ENCODE data around the gene TMBIM1. TPM values are rescaled to one million over a fixed set of nuclear protein-coding genes. Genes with fewer than 3 reads are reported as not detected.

Gene TMBIM1
- total and polyA plus RNA-seq, 2 donors (not counting 3 experiments of a cell fraction or from before 2014, with no cell fraction given), result 141 to 229 TPM

DNA sequence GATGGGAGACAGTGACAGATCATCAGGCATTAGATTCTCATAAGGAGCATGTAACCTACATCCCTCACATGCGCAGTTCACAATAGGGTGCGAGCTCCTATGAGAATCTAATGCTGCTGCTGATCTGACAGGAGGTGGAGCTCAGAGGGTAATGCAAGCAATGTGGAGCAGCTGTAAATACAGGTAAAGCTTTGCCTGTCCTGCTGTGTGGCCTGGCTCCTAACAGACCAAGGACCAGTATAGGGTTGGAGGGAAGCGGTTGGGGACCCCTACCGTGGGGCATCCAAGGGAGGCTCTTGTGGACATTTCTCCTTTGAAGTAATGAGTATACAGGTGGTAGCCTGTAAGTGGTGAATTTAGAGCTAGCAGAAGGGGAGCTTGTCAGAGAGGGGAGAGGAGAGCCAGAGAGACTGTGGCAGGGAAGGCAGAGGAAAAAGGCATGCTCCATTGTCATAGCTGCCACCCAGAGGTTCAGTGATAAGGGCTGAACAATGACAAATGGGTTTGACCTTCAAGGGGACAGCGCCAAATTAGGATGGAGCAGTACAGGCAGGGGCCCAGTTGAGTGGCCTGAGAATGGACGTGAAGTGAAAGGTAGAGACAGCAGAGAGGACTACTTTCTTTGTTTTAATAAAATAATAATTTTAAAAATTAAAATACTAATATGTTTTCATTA, 15.2 kb upstream of the TMBIM1 start:
- FAIRE-seq (no peak), DNase-seq (ENCODE audit: low read depth, low spot score) (no peak)
- dilution Hi-C loops (cut with MboI; ENCODE audit: extremely low pct_ligation_motif_present, low sequenced_read_pairs), result no loop called here
- Histone ChIP-seq H3K9me1 (replicated peaks; ENCODE audit: control insufficient read depth, extremely low read depth, insufficient read depth, low read length) (no peaks in the 10 kb centered on the region), H3K4me3 (replicated peaks in 1 of 3; ENCODE audit: insufficient read depth in 1 of 3, low read depth in 1 of 3, low read length in 3 of 3) (no peak overlapping the region), H3K27ac (ENCODE audit: insufficient read depth, low read depth, low read length) (no peak overlapping the region), H3K9me3 (replicated peaks; ENCODE audit: control insufficient read depth, insufficient read depth, low read length) (no peaks in the 10 kb centered on the region), H3K27me3 (ENCODE audit: control insufficient read depth in 2 of 2, insufficient read depth in 2 of 2, low read length in 2 of 2) (no peaks in the 10 kb centered on the region), H4K20me1 (replicated peaks; ENCODE audit: control insufficient read depth, extremely low read depth, insufficient read depth, low read length) (no peaks in the 10 kb centered on the region), H3K9ac (replicated peaks; ENCODE audit: extremely low read depth, insufficient read depth, low read length) (no peak overlapping the region), H3K4me2 (ENCODE audit: insufficient read depth, low read length) (no peak overlapping the region), H3K36me3 (ENCODE audit: control insufficient read depth in 2 of 2, extremely low read depth in 1 of 2, insufficient read depth in 2 of 2, low read length in 2 of 2) (no peaks in the 10 kb centered on the region), H2AFZ (ENCODE audit: low read depth, low read length) (no peak overlapping the region), H3K4me1 (ENCODE audit: control insufficient read depth, extremely low read depth, insufficient read depth, low read length) (no peaks in the 10 kb centered on the region), H3K79me2 (ENCODE audit: control insufficient read depth, insufficient read depth, low read length) (no peaks in the 10 kb centered on the region)
- TF ChIP-seq GATA2 (IDR thresholded peaks at IDR 0.05; ENCODE audit: insufficient read depth, insufficient read length, low read depth, low read length), result no peak
- TF ChIP-seq MYC (IDR thresholded peaks at IDR 0.05; ENCODE audit: low read depth, low read length), result no peak
- no peak for TF ChIP-seq EZH2 (IDR thresholded peaks at IDR 0.05; ENCODE audit: borderline replicate concordance, low read depth, low read length, severe bottlenecking)
- TF ChIP-seq, protein P1, sequence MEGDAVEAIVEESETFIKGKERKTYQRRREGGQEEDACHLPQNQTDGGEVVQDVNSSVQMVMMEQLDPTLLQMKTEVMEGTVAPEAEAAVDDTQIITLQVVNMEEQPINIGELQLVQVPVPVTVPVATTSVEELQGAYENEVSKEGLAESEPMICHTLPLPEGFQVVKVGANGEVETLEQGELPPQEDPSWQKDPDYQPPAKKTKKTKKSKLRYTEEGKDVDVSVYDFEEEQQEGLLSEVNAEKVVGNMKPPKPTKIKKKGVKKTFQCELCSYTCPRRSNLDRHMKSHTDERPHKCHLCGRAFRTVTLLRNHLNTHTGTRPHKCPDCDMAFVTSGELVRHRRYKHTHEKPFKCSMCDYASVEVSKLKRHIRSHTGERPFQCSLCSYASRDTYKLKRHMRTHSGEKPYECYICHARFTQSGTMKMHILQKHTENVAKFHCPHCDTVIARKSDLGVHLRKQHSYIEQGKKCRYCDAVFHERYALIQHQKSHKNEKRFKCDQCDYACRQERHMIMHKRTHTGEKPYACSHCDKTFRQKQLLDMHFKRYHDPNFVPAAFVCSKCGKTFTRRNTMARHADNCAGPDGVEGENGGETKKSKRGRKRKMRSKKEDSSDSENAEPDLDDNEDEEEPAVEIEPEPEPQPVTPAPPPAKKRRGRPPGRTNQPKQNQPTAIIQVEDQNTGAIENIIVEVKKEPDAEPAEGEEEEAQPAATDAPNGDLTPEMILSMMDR (IDR thresholded peaks at IDR 0.05; ENCODE audit: extremely low read depth in 1 of 2, insufficient read depth in 1 of 2, low read depth in 1 of 2, low read length in 2 of 2), result no peak
- no peak for TF ChIP-seq FOS (IDR thresholded peaks at IDR 0.05; ENCODE audit: borderline replicate concordance, insufficient read depth, low read length)
- TF ChIP-seq, protein P2, sequence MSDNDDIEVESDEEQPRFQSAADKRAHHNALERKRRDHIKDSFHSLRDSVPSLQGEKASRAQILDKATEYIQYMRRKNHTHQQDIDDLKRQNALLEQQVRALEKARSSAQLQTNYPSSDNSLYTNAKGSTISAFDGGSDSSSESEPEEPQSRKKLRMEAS (IDR thresholded peaks at IDR 0.05; ENCODE audit: insufficient read depth, insufficient read length), result no peak
- TF ChIP-seq POLR2A (IDR thresholded peaks at IDR 0.05; ENCODE audit: low read depth, low read length), result no peak
- no peak for TF ChIP-seq POLR2AphosphoS5 (IDR thresholded peaks at IDR 0.05; ENCODE audit: insufficient read depth, low read depth, low read length)
- no peak for TF ChIP-seq JUN (IDR thresholded peaks at IDR 0.05; ENCODE audit: borderline replicate concordance, insufficient read depth, insufficient read length, low read depth)
- intact Hi-C loops (cut with micrococcal nuclease), result no loop called here
- CTCF ChIA-PET, result interaction anchor here (1.2 to 3.8 kb wide), 3 partner anchors 15 to 49 kb away, joined by 3 to 15 read pairs (median 13); partner anchors contain the start of gene CATIP
- POLR2A ChIA-PET, result interaction anchor here (1.6 kb wide), 1 partner anchor 15 kb away, joined by 4 read pairs; no protein-coding TSS in a partner anchor
- no TSS peak for BruUV-seq (replicated peaks)
